Adrenal gland (tissue), 5 donors: ENCODE results near the gene ELF2.

Source experiments
- CTCF ChIP-seq, 6 experiments: fragments of 450-650 bp in 4 of 6; fragments of 200-600 bp in 2 of 6; sonication (generic) in 1 of 6; IDR thresholded peaks; 1 replicate in 5 of 6; 2 replicates in 1 of 6; pipeline versions ENCODE4 v1.5.1 to v1.8.0; 2016 to 2021; ENCODE audit warnings: antibody characterized with exemption in 6 of 6, mild to moderate bottlenecking in 2 of 6, moderate library complexity in 1 of 6
- POLR2A ChIP-seq, 2 donors: fragments of 450-650 bp; IDR thresholded peaks; one replicate each; pipeline ENCODE4 v1.6.1; 2017; ENCODE audit warnings: antibody characterized with exemption in 2 of 2, mild to moderate bottlenecking in 2 of 2, moderate library complexity in 1 of 2
- donor health status: DM: no; HTN: no; CAD: no.

GRCh38 chr4:139163806-139164206 is 13.2 kb downstream of the ELF2 start:
- TF ChIP-seq POLR2A (IDR thresholded peaks at IDR 0.05) = no peak
- TF ChIP-seq CTCF (IDR thresholded peaks at IDR 0.05) = no peak
